Liver (tissue), 9 donors: ENCODE data around the gene CEP131. TPM values are rescaled to one million over a fixed set of nuclear protein-coding genes. Genes with fewer than 3 reads are reported as not detected.

Experiments
- DNase-seq: peaks from one replicate; pipeline ENCODE4 v3.0.0-alpha.2; 2017; ENCODE audit warnings: low spot score
- H3K27ac ChIP-seq, 2 donors: one replicate each; pipeline ENCODE4 v1.7.0; 2013; ENCODE audit warnings: inconsistent platforms in 2 of 2, low read length in 2 of 2, control low read depth in 1 of 2, low read depth in 1 of 2, mild to moderate bottlenecking in 1 of 2
- H3K27me3 ChIP-seq, 4 donors: one replicate each; pipeline versions ENCODE4 v1.6.1 to v1.7.0; 2013; ENCODE audit warnings: low read length in 3 of 4, inconsistent platforms in 1 of 4, mild to moderate bottlenecking in 1 of 4, moderate library complexity in 1 of 4; ENCODE audit not compliant: control insufficient read depth in 4 of 4, insufficient read depth in 4 of 4
- H3K36me3 ChIP-seq, 4 donors: one replicate each; pipeline versions ENCODE4 v1.6.1 to v1.7.0; 2013; ENCODE audit warnings: low read length in 3 of 4, mild to moderate bottlenecking in 3 of 4, low read depth in 1 of 4, moderate library complexity in 1 of 4; ENCODE audit not compliant: control insufficient read depth in 4 of 4, insufficient read depth in 3 of 4
- H3K4me1 ChIP-seq, 4 donors: one replicate each; pipeline versions ENCODE4 v1.6.1 to v1.7.0; 2013; ENCODE audit warnings: low read length in 3 of 4, mild to moderate bottlenecking in 3 of 4, moderate library complexity in 1 of 4; ENCODE audit not compliant: control insufficient read depth in 4 of 4, insufficient read depth in 4 of 4
- H3K4me3 ChIP-seq, 3 donors: one replicate each; pipeline versions ENCODE4 v1.6.1 to v1.7.0; 2013; ENCODE audit warnings: low read length in 3 of 3, control low read depth in 1 of 3, low read depth in 1 of 3, mild to moderate bottlenecking in 1 of 3
- H3K9ac ChIP-seq, 2 donors: one replicate each; pipeline ENCODE4 v1.7.0; 2013; ENCODE audit warnings: low read length in 2 of 2, mild to moderate bottlenecking in 2 of 2, moderate library complexity in 2 of 2, control low read depth in 1 of 2, low read depth in 1 of 2
- H3K9me3 ChIP-seq, 4 donors: one replicate each; pipeline versions ENCODE4 v1.6.1 to v1.7.0; 2013; ENCODE audit warnings: low read length in 3 of 4; ENCODE audit not compliant: control insufficient read depth in 4 of 4
- EGR1 ChIP-seq, 2 donors: IDR thresholded peaks; 2 replicates each; pipeline ENCODE4 v1.6.1; 2016 to 2018; ENCODE audit warnings: antibody characterized with exemption in 2 of 2, low read depth in 2 of 2
- FOXA1 ChIP-seq: IDR thresholded peaks from 2 replicates; pipeline ENCODE4 v1.6.1; 2016; ENCODE audit warnings: antibody characterized with exemption
- FOXA2 ChIP-seq: IDR thresholded peaks from 2 replicates; pipeline ENCODE4 v1.6.1; 2016; ENCODE audit warnings: antibody characterized with exemption
- GABPA ChIP-seq, 2 donors: IDR thresholded peaks in 1 of 2; conservative IDR thresholded peaks in 1 of 2; 2 replicates each; pipeline ENCODE4 v1.6.1; 2016; ENCODE audit warnings: antibody characterized with exemption in 2 of 2, mild to moderate bottlenecking in 1 of 2, moderate library complexity in 1 of 2
- HNF4A ChIP-seq, 2 donors: conservative IDR thresholded peaks; 2 replicates each; pipeline ENCODE4 v1.6.1; 2016; ENCODE audit warnings: antibody characterized with exemption in 2 of 2, mild to moderate bottlenecking in 2 of 2
- HNF4G ChIP-seq: IDR thresholded peaks from 2 replicates; pipeline ENCODE4 v1.6.1; 2016; ENCODE audit warnings: antibody characterized with exemption
- JUND ChIP-seq, 2 donors: IDR thresholded peaks; 2 replicates each; pipeline ENCODE4 v1.6.1; 2016; ENCODE audit warnings: antibody characterized with exemption in 2 of 2
- MAX ChIP-seq: IDR thresholded peaks from 2 replicates; pipeline ENCODE4 v1.6.1; 2016; ENCODE audit warnings: antibody characterized with exemption
- NR2F2 ChIP-seq: IDR thresholded peaks from 2 replicates; pipeline ENCODE4 v1.6.1; 2016; ENCODE audit warnings: antibody characterized with exemption
- RAD21 ChIP-seq, 2 donors: IDR thresholded peaks; 2 replicates each; pipeline ENCODE4 v1.6.1; 2016; ENCODE audit warnings: antibody characterized with exemption in 2 of 2, mild to moderate bottlenecking in 2 of 2
- RXRA ChIP-seq, 2 donors: IDR thresholded peaks; 2 replicates each; pipeline ENCODE4 v1.6.1; 2017 to 2018; ENCODE audit warnings: antibody characterized with exemption in 2 of 2, mild to moderate bottlenecking in 1 of 2
- SP1 ChIP-seq: IDR thresholded peaks from 2 replicates; pipeline ENCODE4 v1.6.1; 2018; ENCODE audit warnings: antibody characterized with exemption, mild to moderate bottlenecking
- TAF1 ChIP-seq: conservative IDR thresholded peaks from 2 replicates; pipeline ENCODE4 v1.6.1; 2016; ENCODE audit warnings: antibody characterized with exemption, mild to moderate bottlenecking
- YY1 ChIP-seq: IDR thresholded peaks from 2 replicates; pipeline ENCODE4 v1.6.1; 2016; ENCODE audit warnings: antibody characterized with exemption, mild to moderate bottlenecking
- ZBTB33 ChIP-seq: IDR thresholded peaks from 2 replicates; pipeline ENCODE4 v1.6.1; 2016; ENCODE audit warnings: antibody characterized with exemption
- WGBS: extraction: QIAGEN DNeasy Blood & Tissue Kit; methylation state at CpG from one replicate; pipeline ENCODE4 v1.1.7; 2013; 5-methylcytosine and 5-hydroxymethylcytosine counted together
- polyA plus RNA-seq, 2 donors: library from polyadenylated mRNA; stranded (reverse) in 1 of 2; unstranded in 1 of 2; fragments of 200-250 nt in 1 of 2; fragments of >200 nt in 1 of 2; fragmentation: Nextera tagmentation in 1 of 2; extraction: Ambion mirVana in 1 of 2; gene quantifications; one replicate each; pipeline versions ENCODE4 v1.2.1 to v1.2.3, GENCODE V29; 2013 to 2015
- total RNA-seq, 2 donors: library from RNA; depleted of rRNA; stranded (reverse); fragments of >200 nt; gene quantifications; one replicate each; pipeline ENCODE4 v1.2.3, GENCODE V29; 2014
- TF ChIP-seq, protein P1 (sequence below): IDR thresholded peaks from 2 replicates; pipeline ENCODE4 v1.6.1; 2016; ENCODE audit warnings: antibody characterized with exemption
- TF ChIP-seq, protein P2 (sequence below): fragments of 150-350 bp; IDR thresholded peaks from 2 replicates; pipeline ENCODE4 v1.5.1; 2017; ENCODE audit warnings: improper control_type of control experiment, low read depth, low read length; ENCODE audit not compliant: missing input control
- TF ChIP-seq, protein P3 (sequence below): IDR thresholded peaks from 2 replicates; pipeline ENCODE4 v1.6.1; 2016; ENCODE audit warnings: antibody characterized with exemption, mild to moderate bottlenecking
- donor health status: healthy.
- donor health status: healthy.
- donor health status: healthy.
- donor health status: healthy.
- donor health status: healthy.

The CEP131 gene
- total and polyA plus RNA-seq, 4 donors, result 0.71 to 6.3 (median 2.2) TPM

- Histone ChIP-seq H3K9me3 (no peaks in the 10 kb centered on the region), H3K9ac (no peak overlapping the region), H3K36me3 (no peaks in the 10 kb centered on the region), H3K27me3 (no peaks in the 10 kb centered on the region), H3K27ac (no peak overlapping the region), H3K4me1 (peaks cover 0 to 12% (median 3%) of the 10 kb centered on the region in 4 donors), H3K4me3 (no peak overlapping the region)
- 91% methylated on average over 15 of the region's 15 CpGs for WGBS
- DNase-seq, result no peak
- TF ChIP-seq NR2F2 (no peak), FOXA2 (no peak), HNF4A (conservative IDR thresholded peaks at IDR 0.05) (no peak), FOXA1 (no peak), YY1 (no peak), SP1 (no peak), ZBTB33 (no peak), TAF1 (no peak), EGR1 (IDR thresholded peaks at IDR 0.05; ENCODE audit: low read depth in 2 of 2) (no peak), HNF4G (no peak), JUND (IDR thresholded peaks at IDR 0.05) (no peak), RXRA (IDR thresholded peaks at IDR 0.05) (no peak), MAX (no peak), GABPA (IDR thresholded peaks at IDR 0.05 in 1 of 2, conservative IDR thresholded peaks at IDR 0.05 in 1 of 2) (no peak), RAD21 (IDR thresholded peaks at IDR 0.05) (no peak)
- TF ChIP-seq, protein P1, sequence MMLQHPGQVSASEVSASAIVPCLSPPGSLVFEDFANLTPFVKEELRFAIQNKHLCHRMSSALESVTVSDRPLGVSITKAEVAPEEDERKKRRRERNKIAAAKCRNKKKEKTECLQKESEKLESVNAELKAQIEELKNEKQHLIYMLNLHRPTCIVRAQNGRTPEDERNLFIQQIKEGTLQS, result no peak
- TF ChIP-seq, protein P2, sequence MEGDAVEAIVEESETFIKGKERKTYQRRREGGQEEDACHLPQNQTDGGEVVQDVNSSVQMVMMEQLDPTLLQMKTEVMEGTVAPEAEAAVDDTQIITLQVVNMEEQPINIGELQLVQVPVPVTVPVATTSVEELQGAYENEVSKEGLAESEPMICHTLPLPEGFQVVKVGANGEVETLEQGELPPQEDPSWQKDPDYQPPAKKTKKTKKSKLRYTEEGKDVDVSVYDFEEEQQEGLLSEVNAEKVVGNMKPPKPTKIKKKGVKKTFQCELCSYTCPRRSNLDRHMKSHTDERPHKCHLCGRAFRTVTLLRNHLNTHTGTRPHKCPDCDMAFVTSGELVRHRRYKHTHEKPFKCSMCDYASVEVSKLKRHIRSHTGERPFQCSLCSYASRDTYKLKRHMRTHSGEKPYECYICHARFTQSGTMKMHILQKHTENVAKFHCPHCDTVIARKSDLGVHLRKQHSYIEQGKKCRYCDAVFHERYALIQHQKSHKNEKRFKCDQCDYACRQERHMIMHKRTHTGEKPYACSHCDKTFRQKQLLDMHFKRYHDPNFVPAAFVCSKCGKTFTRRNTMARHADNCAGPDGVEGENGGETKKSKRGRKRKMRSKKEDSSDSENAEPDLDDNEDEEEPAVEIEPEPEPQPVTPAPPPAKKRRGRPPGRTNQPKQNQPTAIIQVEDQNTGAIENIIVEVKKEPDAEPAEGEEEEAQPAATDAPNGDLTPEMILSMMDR, result no peak
- TF ChIP-seq, protein P3, sequence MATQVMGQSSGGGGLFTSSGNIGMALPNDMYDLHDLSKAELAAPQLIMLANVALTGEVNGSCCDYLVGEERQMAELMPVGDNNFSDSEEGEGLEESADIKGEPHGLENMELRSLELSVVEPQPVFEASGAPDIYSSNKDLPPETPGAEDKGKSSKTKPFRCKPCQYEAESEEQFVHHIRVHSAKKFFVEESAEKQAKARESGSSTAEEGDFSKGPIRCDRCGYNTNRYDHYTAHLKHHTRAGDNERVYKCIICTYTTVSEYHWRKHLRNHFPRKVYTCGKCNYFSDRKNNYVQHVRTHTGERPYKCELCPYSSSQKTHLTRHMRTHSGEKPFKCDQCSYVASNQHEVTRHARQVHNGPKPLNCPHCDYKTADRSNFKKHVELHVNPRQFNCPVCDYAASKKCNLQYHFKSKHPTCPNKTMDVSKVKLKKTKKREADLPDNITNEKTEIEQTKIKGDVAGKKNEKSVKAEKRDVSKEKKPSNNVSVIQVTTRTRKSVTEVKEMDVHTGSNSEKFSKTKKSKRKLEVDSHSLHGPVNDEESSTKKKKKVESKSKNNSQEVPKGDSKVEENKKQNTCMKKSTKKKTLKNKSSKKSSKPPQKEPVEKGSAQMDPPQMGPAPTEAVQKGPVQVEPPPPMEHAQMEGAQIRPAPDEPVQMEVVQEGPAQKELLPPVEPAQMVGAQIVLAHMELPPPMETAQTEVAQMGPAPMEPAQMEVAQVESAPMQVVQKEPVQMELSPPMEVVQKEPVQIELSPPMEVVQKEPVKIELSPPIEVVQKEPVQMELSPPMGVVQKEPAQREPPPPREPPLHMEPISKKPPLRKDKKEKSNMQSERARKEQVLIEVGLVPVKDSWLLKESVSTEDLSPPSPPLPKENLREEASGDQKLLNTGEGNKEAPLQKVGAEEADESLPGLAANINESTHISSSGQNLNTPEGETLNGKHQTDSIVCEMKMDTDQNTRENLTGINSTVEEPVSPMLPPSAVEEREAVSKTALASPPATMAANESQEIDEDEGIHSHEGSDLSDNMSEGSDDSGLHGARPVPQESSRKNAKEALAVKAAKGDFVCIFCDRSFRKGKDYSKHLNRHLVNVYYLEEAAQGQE, result no peak
Observed at GRCh38 chr17:81163703-81164370, 58.9 kb downstream of the CEP131 start.
